Limb (tissue), 2 donors: ENCODE data around the gene PPIF.
A peak's percentile ranks its signal among the peaks of the same experiment; 100 is the strongest.

ENCODE experiments used
- DNase-seq, 2 donors: peaks; one replicate each; pipeline ENCODE4 v3.0.0-alpha.2; 2016; ENCODE audit errors: extremely low spot score in 2 of 2

Gene PPIF

DNA sequence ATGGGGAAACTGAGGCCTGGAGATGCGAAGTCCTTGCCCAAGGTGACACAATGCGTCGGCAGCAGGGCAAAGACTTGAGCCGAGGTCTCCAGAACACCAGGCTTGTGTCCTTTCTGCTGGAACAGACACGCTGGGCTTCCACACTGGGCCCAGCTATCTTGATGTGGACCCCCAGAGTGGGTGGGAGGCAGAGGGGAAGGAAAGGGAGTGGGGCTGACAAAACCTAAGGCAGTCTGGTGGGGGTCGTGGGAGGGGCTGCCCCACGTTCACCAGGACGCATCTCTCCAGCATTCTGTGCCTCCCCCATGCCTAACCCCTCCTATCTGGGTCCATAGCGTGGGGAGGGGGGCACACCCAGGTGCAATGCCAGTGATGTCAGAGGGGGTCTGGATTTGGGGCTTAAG is 38.1 kb downstream of the PPIF start:
- no peak for DNase-seq

DNA sequence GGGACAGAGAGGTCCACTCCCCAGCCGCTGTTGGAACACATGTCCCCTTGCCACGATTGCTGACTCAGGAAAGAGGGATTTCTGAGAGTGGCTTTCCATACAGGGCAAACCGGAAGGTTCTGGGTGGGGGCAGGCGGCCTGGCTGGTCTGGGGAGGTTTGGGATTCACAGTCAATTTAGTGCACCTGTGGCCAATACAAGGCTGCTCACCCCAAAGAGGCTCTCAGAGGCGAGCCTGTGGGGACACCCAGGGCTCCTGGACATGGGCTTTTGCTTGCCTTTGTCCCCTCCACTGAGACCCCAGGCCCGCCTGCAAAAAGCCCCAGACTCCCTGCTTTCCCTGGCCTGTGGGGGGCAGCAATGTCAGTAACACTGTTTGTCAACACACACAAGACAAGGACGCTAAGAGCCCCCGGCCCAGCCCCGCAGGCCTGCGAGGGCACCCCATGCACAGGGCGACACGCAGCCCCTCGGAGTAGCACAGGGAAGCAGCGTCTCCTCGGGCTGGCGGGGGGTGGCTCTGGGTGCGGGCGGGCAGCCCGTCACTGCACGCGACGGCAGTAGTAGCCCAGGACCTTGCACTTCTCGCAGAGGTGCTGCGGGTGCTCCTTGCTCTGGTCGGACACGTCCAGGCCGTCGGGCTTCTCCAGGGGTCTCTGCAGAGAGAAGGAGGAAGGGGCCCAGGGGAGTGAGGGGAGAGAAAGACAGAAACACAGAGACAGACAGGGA is 38.7 kb downstream of the PPIF start:
- DNase-seq, result peak in 1 of 2 donors; percentile 37

DNA sequence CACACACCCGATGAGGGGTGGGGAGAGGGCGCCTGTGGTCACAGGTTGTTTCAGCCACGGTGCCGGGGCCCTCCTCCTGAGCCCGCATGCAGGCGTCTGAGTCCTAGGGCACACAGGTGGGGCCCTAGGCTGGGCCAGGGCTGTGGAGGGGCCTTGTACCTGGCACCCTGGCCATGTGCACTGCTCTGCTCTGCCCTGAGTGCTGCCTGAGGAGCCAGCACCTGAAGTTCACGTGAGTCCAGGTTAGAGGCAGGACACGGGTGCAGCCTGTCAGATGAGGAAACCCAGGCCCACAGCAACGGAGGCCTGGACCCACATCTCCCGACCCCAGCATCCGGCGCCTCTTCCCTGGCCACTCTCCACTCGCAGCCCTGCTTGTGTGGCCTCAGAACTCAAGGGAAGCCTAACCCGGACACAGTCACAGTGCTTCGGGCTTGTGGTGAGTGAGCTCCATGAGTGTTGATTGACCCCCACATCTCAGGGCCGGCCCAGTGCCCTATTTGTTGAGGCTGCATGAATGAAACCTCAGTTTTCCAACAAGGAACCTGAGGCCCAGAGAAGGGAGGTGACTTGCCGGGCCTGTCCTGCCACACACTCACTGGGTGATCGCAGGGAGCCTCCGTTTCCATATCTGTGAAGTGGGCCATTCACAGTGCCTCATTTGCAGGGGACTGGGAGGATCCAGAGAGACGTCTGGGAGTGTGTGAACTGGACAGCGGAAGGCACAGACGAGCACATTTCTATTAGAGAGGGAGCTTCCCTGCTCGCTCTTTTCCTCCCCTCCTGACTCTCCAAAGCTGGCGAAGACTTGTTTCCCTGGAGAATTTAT is 39.6 kb downstream of the PPIF start:
- DNase-seq, result peak in 1 of 2 donors; percentile 30

DNA sequence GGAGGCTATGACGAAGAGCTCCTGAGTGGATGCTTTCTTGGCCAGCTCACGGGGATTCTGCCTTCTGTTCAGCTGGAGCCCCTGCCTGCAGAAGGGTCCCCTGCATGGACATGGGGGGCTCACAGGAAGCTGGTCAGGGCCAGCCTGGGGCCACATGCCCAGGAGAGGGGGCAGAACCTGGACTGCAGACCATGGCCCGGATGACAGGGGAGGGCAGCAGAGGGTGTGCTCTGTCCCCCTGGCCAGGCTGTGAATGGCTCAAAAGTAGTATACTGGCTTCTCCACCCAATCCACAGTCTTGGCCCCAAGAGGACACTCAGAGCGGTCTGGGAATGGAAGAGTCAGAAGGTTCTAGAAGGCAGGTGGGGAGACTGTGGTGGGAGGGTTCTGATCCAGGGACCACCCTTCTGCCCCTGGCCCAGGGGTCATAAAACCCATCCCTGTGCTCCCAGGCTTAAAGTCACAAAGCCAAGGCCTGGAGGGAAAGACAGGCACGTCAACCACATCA is 40.3 kb downstream of the PPIF start:
- no peak for DNase-seq

DNA sequence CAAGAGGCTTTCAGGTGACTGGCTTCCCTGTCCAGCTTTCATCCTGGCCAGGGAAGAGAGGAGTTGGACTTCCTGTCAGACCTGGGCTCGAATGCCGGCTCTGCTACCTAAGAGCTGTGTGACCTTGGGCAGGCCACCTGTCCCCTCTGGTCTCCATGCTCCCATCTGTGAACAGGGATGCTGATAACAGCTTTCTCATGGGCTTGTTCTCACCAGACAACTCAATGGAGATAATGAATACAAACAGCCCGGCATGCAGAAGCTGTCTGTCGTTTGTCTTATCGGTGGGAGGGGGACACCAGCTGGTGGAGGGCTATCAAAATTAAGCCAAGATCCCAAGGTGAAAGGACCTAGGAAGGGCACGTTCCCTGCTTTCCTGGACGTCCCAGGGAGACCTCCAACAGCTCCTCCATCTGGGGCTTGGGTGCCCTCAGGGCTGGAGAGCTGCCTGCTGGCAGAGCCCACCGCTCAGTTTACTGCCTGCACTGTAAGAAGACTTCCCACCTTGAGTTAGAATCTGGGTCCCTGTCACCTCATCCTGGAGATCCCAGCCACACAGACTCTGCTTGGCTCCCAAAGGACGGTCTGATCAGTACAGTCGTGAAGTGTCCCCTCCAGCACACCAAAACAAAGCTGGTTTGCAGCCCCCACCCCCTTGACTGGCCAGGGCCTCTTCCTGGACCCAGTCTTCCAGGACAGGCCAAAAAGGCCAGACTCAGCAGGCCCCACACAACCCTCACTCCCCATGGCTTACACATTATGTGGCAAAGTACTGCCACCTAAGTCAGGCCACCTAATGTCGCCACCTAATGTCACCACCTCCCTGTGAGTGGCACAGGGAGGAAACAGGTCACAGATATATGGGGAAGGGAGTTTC is 40.9 kb downstream of the PPIF start:
- DNase-seq, result no peak

DNA sequence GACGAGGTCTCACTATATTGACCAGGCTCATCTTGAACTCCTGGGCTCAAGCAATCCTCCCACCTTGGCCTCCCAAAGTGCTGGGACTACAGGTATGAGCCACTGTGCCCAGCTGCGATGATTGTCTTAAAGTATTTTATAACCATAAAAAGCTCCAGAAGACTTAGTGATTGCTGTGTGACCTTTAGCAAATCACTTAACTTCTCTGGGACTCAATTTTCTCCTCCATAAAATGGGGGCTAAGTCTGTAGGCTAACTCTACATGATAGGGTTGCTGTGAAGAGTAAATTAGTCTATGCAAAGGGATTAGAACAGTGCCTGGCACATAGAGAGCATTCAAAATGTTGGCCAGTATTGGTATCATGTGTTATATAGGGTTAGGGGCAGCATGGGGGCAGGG is 42.8 kb downstream of the PPIF start:
- no peak for DNase-seq

DNA sequence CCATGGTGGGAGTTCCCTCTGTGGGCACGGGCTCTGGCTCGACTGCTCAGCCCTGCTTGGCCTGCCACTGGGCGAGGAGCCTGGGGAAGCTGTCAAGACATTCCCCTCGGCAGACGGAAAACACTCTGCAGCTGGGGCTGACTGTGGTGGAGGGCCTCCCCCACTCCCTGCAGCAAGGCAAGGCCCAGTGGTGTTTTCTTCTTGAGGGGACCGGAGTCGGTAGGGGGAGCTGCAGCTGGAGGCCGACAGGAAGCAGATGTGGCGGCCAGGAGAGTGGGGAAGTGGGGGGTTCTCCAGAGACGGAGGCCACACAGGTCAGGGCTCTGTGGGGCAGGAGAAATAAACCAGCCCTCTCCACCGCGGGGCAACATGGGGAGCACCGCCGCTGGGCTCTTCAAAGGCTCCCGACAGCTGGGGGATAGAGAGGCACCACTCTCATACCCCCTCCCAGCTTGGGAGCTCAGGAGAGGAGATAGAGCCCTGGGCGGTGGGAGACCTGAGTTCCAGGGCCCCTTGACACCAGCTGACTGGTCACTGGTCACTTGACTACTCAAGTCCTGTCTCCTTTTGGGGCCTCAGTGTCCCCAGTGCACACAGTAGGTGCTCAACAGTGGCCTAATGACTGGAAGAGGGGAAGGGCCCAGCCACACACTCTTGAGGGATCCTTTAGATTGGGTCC is 43.4 kb downstream of the PPIF start:
- DNase-seq, result peak in 1 of 2 donors; percentile 39

DNA sequence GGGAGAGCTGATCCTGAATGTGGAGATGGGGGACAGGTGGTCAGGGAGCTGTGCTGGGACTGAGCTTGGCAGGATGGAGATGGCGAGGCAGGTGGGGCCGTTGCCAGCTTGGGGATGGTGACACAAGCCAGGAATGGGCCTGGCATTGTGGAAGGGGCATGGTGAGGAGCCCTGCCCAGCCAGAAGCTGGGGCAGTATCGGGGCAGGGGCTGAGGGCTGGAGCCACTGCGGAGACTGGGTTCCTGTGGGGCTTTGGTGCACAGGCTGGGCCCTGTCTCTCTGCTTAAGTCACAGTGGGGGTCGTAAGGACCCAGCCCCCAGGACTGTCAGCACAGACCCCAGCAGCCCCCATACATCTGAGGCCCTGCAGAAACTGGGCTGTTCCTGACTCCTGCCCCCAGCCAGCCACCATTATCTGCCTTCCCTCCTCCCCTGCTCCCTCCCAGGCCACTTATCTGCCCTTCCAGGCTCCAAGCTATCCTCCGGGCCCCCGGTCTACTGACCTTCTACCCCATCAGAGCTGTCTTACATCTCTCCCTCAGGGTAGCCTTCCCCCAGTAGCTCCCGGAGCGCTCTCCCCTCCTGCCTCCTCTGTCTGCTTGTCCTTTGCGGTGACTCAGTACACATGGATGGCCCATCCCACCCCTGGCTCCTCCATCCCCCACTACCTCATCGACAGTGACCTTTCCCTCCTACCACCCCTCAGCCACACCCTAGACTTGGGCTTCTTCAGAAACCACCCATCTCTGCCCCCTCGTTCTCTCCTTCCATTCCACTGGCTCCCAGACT is 44.2 kb downstream of the PPIF start:
- peak in 1 of 2 donors; percentile 24 for DNase-seq

DNA sequence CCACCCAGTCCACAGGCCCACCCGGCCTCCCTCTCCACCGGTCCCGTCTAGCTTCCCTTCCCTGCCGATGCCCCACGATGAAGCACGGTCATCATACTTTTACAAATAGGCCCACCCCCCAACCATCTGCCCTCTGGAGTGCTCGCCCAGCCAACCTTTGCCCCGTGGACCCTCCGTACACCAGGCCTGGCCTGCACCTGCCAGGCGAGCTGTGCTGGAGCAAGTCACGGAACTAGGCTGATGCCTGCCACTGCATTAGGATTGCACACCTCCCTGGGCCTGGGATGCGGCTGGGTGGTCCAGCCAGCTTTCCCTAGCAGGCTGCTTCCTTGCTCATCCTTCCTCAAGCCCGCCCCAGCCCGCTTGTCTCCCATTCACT is 44.7 kb downstream of the PPIF start:
- peak in 1 of 2 donors; percentile 21 for DNase-seq

DNA sequence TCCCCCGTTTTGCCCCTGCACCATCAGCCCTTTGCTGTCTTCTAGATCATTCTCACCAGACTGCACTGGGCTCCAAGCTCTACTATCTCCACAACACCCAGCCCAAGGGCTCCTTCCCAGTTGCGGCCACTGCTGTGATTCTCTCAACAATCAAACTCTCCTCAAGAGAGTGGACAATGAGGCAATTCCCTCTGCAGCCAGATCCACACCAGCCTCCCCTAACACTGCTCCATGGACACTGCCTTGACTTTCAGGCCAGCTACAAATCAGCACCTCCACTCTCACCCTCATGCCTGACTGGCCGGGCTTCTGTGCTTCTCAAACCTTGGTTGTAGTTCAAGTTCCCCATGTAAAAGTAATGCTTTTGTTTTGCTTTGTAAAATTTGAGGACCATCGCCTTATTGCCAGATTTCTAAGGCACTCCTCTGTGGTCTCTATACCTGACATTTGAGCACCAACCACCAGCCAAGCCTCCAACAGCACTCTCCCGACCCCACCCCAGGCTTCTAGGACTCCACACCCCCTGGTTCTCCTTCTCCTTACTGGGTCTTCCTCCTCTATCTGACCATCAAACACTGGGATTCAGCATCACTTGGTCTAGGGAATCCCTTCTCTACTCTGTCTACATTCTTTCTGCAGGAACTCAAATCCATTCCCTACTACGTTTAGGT is 45.4 kb downstream of the PPIF start:
- DNase-seq, result peak in 1 of 2 donors; percentile 7

DNA sequence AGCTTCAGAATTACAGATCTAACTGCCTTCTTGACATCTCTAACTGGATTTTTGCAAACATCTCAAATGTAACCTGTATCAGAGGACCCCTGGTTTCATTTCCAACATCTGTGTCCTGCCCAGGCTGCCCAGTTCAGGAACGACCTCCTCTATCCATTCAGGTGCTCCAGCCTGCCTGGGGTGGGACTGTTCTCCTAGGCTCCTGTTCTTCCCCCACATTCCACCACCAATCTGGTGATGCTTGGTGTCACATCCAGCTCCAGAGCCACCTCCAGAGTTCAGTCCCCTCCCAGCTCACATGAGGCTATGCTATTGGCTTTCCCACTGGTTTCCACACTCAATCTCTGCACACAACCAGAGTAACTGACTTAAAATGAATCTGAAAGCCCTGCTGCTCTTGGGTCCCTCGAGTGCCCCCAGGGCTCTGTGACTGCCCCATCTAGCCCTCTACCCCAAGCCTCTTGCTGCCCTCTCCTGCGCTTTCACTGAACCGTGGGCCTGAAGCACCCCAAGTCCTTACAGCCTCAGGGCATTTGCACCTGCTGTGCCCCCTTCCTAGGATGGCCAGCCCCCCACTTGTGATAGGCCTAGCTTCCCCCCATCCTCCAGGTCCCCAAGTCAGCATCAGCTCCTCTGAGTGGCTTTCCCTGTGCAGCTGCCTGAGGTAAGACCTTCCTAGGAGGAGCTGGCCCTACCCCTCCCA is 46.1 kb downstream of the PPIF start:
- DNase-seq, result peak in 1 of 2 donors; percentile 14

DNA sequence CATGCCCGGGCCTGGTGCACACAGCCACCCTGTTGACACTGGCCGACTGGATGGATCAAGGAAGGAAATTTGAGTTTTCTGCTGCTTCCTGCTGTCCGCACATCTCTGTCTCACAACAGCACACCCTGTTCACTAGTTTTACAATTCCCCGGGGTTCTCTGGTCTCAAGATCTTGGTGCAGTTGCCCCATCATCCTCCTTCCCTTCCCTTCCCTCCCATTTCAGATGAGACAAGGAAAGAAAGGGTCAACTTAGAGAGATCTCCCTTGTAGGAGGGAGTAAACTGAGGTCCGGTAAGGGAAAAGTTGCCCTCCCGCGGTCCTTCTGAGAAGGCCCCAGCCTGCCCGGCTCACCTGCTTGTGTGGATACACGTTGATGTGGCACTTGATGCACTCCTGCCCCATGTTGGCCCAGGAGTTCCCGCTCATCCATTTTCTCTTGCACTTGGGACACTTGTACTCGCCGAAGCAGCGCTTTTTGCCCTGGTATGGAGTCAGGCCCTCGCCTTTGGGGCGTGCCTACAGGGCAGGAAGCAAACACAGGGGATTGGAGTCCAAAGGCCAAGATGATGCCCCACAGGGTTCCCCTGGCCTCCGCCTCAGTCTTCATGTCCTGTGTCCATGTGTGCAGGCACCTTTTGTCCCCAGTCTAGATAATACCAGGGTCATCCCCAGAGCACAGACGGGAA is 46.8 kb downstream of the PPIF start:
- DNase-seq, result peak in 1 of 2 donors; percentile 19

DNA sequence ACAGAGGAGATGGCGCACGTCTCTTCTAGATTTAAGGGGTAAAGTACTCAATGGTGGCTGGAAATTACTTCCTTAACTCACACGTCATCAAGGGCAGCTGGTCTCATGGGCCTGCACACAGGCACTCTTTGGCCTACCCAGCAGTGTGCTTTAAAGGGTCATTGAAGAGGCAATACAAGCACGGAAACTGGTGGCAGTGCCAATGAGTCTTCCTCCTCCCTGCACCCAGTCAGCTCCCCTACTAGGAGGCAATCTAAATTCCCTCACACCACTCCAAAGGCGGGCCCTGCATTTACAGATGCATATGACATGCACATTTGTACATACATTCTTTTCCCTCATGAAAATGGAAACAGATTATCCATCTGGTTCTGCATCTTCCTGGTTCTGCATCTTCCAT is 47.4 kb downstream of the PPIF start:
- DNase-seq, result peak in 1 of 2 donors; percentile 8

DNA sequence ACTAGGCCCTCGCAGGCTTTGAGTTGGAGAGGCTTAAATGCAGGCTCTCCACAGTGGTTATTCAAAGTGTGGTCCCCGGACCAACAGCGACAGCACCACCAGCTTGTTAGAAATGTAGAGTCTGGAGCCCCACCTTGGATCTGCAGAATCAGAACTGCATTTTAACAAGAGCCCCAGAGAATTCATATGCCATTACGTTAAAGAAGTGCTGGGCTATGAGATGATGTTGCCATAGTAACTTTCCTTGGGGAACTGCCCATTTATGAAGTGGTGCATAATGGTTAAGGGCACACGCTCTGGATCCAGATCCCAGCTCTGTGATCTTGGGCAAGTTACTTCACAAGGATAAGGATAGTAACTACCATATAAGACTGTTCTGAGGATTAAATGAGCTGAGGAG is 49.3 kb downstream of the PPIF start:
- no peak for DNase-seq

DNA sequence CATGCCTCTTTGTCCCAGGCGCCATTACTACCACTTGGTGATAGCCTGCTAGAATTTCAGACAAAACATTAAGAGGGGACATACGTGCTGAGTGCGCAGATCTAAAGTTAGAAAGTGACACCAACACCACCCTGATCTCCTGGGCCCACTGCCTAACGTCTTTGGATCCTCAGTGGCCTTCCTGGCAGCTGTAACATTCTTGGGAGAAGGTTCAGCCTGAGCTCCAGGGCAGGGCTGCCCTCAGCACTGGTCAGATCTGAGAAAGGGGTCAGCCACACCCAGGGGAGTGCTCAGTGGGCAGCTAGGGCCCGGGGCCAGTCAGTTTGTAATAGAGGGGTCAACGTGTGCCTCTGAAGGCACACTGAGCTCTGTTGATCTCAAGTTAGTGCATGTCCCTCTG is 49.8 kb downstream of the PPIF start:
- DNase-seq, result no peak

DNA sequence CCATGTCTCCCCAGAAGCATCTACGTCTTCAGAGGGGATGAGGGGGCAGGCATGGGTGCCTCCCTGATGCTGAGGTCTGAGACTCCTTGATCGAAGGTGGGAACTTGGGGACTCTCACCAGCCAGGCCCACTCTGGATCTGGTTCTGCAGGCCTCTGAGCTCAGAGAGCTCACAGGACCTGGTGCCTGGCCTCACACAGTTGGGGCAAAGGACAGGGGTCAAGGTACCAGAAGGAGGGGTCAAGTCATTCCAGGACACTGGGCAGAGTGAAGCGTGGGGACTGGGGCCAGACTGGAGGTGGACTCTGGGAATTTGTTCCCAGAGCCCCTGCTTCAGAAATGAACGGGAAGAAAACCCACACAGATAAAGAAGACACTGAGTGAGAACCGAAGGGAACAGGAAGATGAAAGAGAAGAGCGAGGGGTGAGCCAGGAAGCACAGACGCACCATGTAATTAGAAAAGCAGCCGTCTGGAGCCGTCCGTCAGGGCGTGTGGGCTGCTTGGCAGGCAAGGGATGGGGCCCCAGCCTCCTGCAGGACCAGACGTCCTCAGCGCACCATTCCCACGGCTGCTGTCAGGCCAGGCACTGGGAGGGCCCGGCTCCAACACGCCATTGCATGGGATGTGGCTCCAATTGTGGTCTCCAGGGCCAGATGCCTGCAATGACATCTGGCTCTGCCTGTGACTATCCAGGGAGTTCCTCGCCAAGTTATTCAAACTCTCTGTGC is 50.5 kb downstream of the PPIF start:
- DNase-seq, result peak in 1 of 2 donors; percentile 65

DNA sequence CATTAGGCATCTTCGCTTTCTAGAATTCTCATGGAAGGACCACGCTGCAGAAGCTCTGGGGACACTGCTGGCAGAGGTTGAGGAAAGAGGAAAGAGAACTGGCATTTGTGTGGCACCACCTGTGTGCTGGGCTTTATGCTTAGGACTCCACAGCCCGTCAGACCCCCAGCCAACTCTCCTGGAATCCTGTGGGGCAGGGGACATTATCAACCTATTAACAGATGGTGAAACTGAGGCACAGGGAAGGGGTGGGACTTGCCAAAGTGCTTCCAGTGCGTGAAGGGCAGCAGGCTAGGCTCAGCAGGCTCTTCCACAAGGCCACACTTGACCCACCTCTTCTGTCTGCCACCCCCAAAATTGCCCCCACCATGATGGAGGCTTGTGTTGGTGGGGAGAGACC is 51.4 kb downstream of the PPIF start:
- no peak for DNase-seq
